Stimulated activated naive CD8-positive, alpha-beta T cell treated with anti-CD3 and anti-CD28 coated beads, Interleukin-15, amount 100 ng/mL, for 72 hours (primary cell): ENCODE data around the gene RBM20.
"Not testable (repeated sequence)": the region's sequence is repeated elsewhere in the genome, so short reads cannot be mapped to it uniquely, and the experiment has no call there.

Source experiments
- ATAC-seq: fragments of 150-1000 bp; cut with Tn5 transposase; 2 replicates; pipeline ENCODE4 v1.10.0; 2021; ENCODE audit warnings: mild to moderate bottlenecking, moderate library complexity
- DNase-seq, 2 donors: peaks; one replicate each; pipeline ENCODE4 v3.0.0; 2021 to 2022
- H3K27ac Mint-ChIP-seq, 2 donors: one replicate each; pipeline ENCODE4 v1.8.0; 2022; ENCODE audit warnings: mild to moderate bottlenecking in 2 of 2, mixed read lengths in 2 of 2, moderate library complexity in 2 of 2
- H3K27me3 Mint-ChIP-seq: one replicate; pipeline ENCODE4 v1.8.0; 2022; ENCODE audit warnings: mixed read lengths
- H3K4me1 Mint-ChIP-seq: one replicate; pipeline ENCODE4 v1.8.0; 2022; ENCODE audit warnings: mild to moderate bottlenecking, mixed read lengths
- H3K4me3 Mint-ChIP-seq, 2 donors: one replicate each; pipeline ENCODE4 v1.8.0; 2022; ENCODE audit warnings: mild to moderate bottlenecking in 2 of 2, mixed read lengths in 2 of 2, moderate library complexity in 1 of 2
- H3K9me3 Mint-ChIP-seq, 2 donors: one replicate each; pipeline ENCODE4 v1.8.0; 2022; ENCODE audit warnings: mixed read lengths in 2 of 2

Gene RBM20

DNA sequence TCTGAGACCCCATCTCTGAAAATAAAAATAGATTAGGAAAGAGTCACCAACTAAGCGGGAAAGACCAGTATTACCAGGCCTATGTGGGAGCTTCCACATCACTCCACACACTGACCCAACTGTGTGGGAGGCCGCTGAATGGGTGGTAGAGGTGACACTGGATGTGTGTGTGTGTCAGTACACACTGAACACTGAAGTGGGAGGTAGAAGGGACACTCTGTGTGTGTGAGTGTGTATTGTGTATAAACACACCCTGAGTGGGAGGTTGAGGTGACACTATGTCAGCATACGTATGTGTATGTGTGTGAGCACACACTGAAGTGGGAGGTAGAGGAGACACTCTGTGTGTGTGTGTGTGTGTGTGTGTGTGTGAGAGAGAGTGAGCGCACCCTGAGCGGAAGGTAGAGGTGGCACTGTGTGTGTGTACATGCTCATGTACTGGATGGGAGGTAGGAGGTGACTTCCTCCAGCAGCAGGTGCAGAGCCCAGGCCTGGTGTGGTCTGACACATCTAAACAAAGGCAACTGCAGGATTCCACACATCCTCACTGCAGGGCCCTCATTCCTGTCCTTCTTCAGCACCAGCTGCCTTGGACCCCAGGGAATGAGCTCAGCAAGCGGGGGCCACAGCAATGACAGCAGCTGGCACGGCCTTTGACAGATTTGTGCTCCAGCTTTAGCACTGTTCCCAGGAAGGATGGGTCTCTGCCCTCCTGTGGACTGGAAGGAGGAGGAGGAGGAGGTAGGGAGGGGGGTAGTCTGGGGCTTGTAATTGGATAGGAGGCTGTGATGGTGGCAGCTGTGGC is 26.5 kb upstream of the RBM20 start:
- Mint-ChIP-seq H3K27ac (peak overlapping the region; percentile 42 to 80), H3K4me1 (peaks cover 67% of the 10 kb centered on the region), H3K4me3 (peak overlapping the region in 1 of 2 donors; percentile 32), H3K9me3 (no peaks in the 10 kb centered on the region), H3K27me3 (no peaks in the 10 kb centered on the region)
- DNase-seq (no peak), ATAC-seq (peak; percentile 30)

- no peaks in the 10 kb centered on the region for H3K9me3 Mint-ChIP-seq
- peak; percentile 64 for ATAC-seq
- peak overlapping the region in 1 of 2 donors; percentile 35 for H3K4me3 Mint-ChIP-seq
- peak overlapping the region in 1 of 2 donors; percentile 21 for H3K27ac Mint-ChIP-seq
- peak in 1 of 2 donors; percentile 29 for DNase-seq
- no peaks in the 10 kb centered on the region for H3K27me3 Mint-ChIP-seq
- peaks cover 62% of the 10 kb centered on the region for H3K4me1 Mint-ChIP-seq
These were observed 25.9 kb upstream of the RBM20 start for GRCh38 chr10:110618230-110618610.

- H3K27me3 Mint-ChIP-seq: no peaks in the 10 kb centered on the region
- DNase-seq: no peak
- peaks cover 46% of the 10 kb centered on the region for H3K4me1 Mint-ChIP-seq
- no peak for ATAC-seq
- H3K9me3 Mint-ChIP-seq: no peaks in the 10 kb centered on the region
- no peak overlapping the region for H3K4me3 Mint-ChIP-seq
- H3K27ac Mint-ChIP-seq: no peak overlapping the region
These were observed 24.4 kb upstream of the RBM20 start for GRCh38 chr10:110619514-110620397.

- Mint-ChIP-seq H3K4me3 (no peak overlapping the region), H3K27ac (no peak overlapping the region), H3K9me3 (no peaks in the 10 kb centered on the region), H3K27me3 (no peaks in the 10 kb centered on the region), H3K4me1 (peaks cover 40% of the 10 kb centered on the region)
- ATAC-seq: no peak
- DNase-seq: no peak
These were observed 23.8 kb upstream of the RBM20 start for GRCh38 chr10:110620398-110620719.

GRCh38 chr10:110623316-110623715 is 20.8 kb upstream of the RBM20 start:
- not testable (repeated sequence) for H3K9me3 Mint-ChIP-seq, H3K27ac Mint-ChIP-seq, ATAC-seq, H3K4me3 Mint-ChIP-seq, H3K27me3 Mint-ChIP-seq, DNase-seq
- H3K4me1 Mint-ChIP-seq: peaks cover 12% of the 10 kb centered on the region

DNA sequence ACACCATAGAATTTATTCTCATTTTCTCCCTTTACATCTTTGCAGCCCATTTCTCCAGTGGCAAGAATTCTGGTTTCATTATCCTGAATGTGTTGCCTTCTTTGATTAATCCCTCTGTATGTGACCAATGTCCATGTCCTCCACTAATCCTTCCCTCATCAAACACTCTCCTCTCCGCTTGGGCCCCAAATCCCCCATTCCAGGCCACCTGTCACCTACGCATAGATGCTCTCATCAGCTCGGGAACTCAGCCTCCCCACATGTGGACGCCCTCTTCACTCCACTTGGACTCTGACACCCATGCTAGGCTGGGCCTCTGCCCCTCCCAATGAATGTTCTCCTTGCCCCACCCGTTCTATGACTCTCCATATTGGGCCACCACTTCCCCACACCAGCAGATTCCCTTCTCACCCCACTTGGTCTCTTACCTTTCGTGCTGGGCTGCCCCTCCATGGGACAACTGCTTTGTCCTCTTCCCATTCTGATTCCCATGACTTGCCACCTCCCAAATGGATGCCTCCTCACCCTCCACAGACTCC is 18.7 kb upstream of the RBM20 start:
- Mint-ChIP-seq H3K27ac (no peak overlapping the region), H3K4me3 (no peak overlapping the region), H3K9me3 (peaks cover 0 to 4% of the 10 kb centered on the region in 2 donors), H3K27me3 (peaks cover 8% of the 10 kb centered on the region), H3K4me1 (no peaks in the 10 kb centered on the region)
- ATAC-seq: no peak
- no peak for DNase-seq

DNA sequence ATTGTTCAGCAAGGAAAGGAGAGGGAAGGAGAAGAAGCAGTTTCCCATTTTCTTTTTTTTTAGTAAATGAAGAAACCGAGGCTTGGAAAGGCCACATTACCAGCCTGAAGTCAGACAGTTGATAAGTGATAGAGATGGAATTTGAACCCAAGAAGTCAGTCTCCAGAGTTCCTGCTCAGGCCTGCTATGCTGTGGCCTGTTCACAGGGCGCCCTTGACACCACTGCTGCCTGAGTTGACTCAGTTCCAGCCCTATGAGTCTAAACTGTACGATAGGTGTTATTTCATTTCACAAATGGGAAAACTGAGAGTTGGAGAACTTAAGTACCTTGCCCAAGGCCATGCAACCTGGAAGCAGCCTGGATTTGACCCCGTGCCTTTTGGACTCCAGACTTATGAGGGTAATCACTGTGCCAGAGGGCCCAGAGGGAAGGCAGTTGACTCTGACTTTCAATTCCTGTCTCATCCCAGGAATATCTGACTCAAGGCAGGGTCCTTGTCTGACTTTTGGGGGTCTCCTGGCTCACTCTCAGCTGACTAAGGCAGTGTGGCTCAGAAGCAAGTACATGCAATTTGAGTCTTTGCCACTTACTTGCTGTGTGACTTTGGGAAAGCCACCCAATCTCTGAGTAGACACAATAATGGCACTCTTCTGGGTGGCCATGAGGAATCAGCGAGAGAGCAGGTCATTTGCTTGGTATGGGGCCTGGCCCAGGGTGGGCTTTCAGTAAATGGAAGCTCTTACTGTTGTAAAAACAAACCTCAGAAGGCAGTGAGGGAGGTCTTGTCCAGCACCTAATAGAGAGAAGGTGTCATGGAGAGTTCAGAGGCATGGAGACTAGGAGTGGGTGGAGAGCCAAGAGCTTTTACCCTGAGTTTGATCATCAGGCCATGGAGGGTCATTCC is 17.9 kb upstream of the RBM20 start:
- H3K27ac Mint-ChIP-seq: no peak overlapping the region
- no peak for DNase-seq
- H3K27me3 Mint-ChIP-seq: peaks cover 8% of the 10 kb centered on the region
- no peaks in the 10 kb centered on the region for H3K4me1 Mint-ChIP-seq
- no peak for ATAC-seq
- no peak overlapping the region for H3K4me3 Mint-ChIP-seq
- peaks cover 0 to 4% of the 10 kb centered on the region in 2 donors for H3K9me3 Mint-ChIP-seq

GRCh38 chr10:110628161-110628560 is 16.0 kb upstream of the RBM20 start:
- peaks cover 8% of the 10 kb centered on the region for H3K27me3 Mint-ChIP-seq
- ATAC-seq: no peak

GRCh38 chr10:110629680-110630191 is 14.4 kb upstream of the RBM20 start:
- Mint-ChIP-seq H3K9me3 (peaks cover 0 to 4% of the 10 kb centered on the region in 2 donors), H3K4me3 (no peak overlapping the region), H3K27ac (no peak overlapping the region), H3K27me3 (peaks cover 8% of the 10 kb centered on the region), H3K4me1 (no peaks in the 10 kb centered on the region)
- no peak for DNase-seq
- ATAC-seq: no peak

More at GRCh38 chr10:110628161-110628560, 16.0 kb upstream of the RBM20 start:
- no peak for DNase-seq
- no peak overlapping the region for H3K4me3 Mint-ChIP-seq
- H3K4me1 Mint-ChIP-seq: no peaks in the 10 kb centered on the region
- no peak overlapping the region for H3K27ac Mint-ChIP-seq
- H3K9me3 Mint-ChIP-seq: peaks cover 0 to 4% of the 10 kb centered on the region in 2 donors

DNA sequence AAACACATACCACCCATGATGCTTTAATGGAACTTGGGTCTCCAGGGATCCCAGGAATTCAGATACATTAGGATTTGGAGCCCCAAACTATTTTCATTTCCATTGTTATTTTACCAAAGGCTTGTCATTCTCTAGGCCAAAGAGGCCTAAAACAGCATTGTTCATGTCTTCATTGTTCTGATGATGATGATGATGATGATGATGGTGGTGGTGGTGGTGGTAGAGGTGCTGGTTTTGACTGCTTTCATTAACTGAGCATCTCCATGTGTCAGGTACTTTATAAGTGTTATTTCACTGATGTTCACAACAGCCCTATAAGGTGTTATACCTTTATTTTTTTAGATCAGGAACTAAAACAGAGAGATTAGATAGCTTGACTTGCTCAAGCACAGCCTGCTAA is 12.2 kb upstream of the RBM20 start:
- ATAC-seq: no peak
- DNase-seq: no peak
- Mint-ChIP-seq H3K9me3 (peaks cover 0 to 4% of the 10 kb centered on the region in 2 donors), H3K4me3 (no peak overlapping the region), H3K27me3 (peaks cover 20% of the 10 kb centered on the region), H3K27ac (no peak overlapping the region), H3K4me1 (no peaks in the 10 kb centered on the region)

GRCh38 chr10:110632591-110633215 is 11.4 kb upstream of the RBM20 start:
- no peak for DNase-seq
- Mint-ChIP-seq H3K9me3 (peaks cover 0 to 4% of the 10 kb centered on the region in 2 donors), H3K27me3 (peaks cover 28% of the 10 kb centered on the region), H3K4me3 (no peak overlapping the region), H3K27ac (no peak overlapping the region), H3K4me1 (no peaks in the 10 kb centered on the region)
- no peak for ATAC-seq

- no peak for DNase-seq
- Mint-ChIP-seq H3K27me3 (peaks cover 27% of the 10 kb centered on the region), H3K27ac (no peak overlapping the region), H3K9me3 (no peaks in the 10 kb centered on the region), H3K4me1 (no peaks in the 10 kb centered on the region), H3K4me3 (no peak overlapping the region)
- no peak for ATAC-seq
These were observed 9.5 kb upstream of the RBM20 start for GRCh38 chr10:110634527-110635209.

DNA sequence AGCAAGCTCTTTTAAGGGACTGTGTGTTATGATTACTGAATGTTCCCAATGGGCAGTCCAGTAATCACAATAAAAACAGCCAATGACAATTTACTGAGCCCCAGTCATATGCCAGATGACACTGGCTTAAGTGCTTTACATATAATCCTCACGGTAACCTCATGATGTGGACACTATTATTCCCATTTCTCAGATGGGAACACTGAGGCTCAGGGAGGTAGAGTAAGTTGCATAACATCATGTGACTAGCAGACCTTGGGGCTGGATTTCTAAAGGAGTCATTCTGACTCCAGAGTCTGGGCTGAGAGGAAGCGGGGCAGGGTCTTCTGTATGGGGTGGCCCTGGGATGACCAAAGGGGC is 7.6 kb upstream of the RBM20 start:
- Mint-ChIP-seq H3K9me3 (no peaks in the 10 kb centered on the region), H3K27me3 (peaks cover 40% of the 10 kb centered on the region), H3K4me1 (peaks cover 9% of the 10 kb centered on the region), H3K4me3 (no peak overlapping the region), H3K27ac (no peak overlapping the region)
- ATAC-seq: no peak
- DNase-seq: no peak

DNA sequence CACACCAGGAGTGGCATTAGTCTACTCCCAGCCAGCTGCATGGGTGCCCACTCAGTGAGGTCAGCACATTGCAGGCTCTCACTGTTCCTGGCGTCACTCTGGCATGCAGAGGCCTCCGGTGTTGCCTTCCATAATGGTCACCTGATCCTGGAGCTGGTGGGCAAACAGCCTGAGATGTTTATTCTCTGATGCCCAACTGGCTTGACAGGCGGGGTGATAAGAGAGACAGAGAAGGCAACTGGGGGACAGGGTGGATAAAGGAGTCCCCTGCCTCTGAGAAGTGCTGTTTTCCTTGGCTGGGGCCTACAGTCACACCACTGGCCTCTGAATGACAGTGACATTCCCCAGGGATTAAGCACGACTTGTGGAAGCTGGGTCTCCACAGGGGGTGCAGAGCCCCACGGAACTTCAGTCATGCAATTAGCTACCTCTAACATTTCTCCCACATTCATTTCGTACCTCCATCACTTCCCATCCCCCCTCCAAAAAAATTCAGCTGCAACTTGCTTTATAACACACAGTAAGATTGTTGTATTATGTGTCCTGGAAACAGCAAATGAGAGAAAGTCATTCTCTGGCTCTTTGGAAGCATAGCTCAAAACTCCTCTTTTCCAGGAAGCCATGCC is 7.1 kb upstream of the RBM20 start:
- peaks cover 14% of the 10 kb centered on the region for H3K4me1 Mint-ChIP-seq
- no peak overlapping the region for H3K27ac Mint-ChIP-seq
- no peaks in the 10 kb centered on the region for H3K9me3 Mint-ChIP-seq
- ATAC-seq (no peak), DNase-seq (no peak)
- H3K27me3 Mint-ChIP-seq: peaks cover 45% of the 10 kb centered on the region
- no peak overlapping the region for H3K4me3 Mint-ChIP-seq
